ENCODE results near the gene STARD8. TPM values are rescaled to one million over a fixed set of nuclear protein-coding genes. Genes with fewer than 3 reads are reported as not detected.

STARD8 gene
- total RNA-seq, 2 experiments from 2014 or later, result not detected

DNA sequence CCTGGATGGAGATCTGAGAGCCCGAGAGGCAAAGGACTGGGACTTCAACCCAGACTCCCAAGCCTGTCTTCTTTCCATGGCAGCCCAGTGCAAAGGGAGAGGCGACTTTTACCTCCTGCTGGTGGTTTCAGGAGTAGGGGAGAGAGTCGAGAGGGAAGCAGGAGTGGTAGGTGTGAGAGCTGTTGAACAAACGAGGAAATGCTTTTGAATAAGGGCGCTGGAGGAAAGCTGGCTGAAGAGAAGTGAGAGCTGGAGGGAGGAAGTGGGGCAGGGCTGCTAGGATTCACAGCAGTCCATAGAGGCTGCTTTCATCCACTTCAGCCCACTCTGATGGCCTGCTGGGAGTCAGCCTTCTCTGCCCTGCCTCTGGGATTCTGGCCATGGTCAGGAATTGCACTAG is 99.5 kb downstream of the STARD8 start:
- H3K4me2 ChIP-seq (ENCODE audit: low read length), result no peak overlapping the region
- no peaks in the 10 kb centered on the region for H3K4me1 ChIP-seq (ENCODE audit: insufficient read depth, low read length, poor library complexity, severe bottlenecking)
- H3K79me2 ChIP-seq (ENCODE audit: insufficient read depth, low read depth, low read length), result no peaks in the 10 kb centered on the region
- DNase-seq (ENCODE audit: low spot score), result no peak
- no peaks in the 10 kb centered on the region for H3K9me3 ChIP-seq (ENCODE audit: low read length)
- ChIA-PET CTCF (ENCODE audit: unreplicated experiment) (no interaction called here), POLR2A (no interaction called here)
- BruUV-seq (replicated peaks), result no TSS peak
- H3K4me3 ChIP-seq (ENCODE audit: low read depth, low read length, poor library complexity, severe bottlenecking), result no peak overlapping the region
- no peak for TF ChIP-seq EZH2phosphoT487 (IDR thresholded peaks at IDR 0.05; ENCODE audit: borderline replicate concordance, low read depth, low read length)
- TF ChIP-seq, protein P1, sequence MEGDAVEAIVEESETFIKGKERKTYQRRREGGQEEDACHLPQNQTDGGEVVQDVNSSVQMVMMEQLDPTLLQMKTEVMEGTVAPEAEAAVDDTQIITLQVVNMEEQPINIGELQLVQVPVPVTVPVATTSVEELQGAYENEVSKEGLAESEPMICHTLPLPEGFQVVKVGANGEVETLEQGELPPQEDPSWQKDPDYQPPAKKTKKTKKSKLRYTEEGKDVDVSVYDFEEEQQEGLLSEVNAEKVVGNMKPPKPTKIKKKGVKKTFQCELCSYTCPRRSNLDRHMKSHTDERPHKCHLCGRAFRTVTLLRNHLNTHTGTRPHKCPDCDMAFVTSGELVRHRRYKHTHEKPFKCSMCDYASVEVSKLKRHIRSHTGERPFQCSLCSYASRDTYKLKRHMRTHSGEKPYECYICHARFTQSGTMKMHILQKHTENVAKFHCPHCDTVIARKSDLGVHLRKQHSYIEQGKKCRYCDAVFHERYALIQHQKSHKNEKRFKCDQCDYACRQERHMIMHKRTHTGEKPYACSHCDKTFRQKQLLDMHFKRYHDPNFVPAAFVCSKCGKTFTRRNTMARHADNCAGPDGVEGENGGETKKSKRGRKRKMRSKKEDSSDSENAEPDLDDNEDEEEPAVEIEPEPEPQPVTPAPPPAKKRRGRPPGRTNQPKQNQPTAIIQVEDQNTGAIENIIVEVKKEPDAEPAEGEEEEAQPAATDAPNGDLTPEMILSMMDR (conservative IDR thresholded peaks at IDR 0.05; ENCODE audit: low read length), result no peak
- no peak overlapping the region for H3K27ac ChIP-seq (ENCODE audit: low read depth, low read length, poor library complexity, severe bottlenecking)
- H4K20me1 ChIP-seq (ENCODE audit: insufficient read depth, low read length), result no peaks in the 10 kb centered on the region
- intact Hi-C loops (cut with micrococcal nuclease; ENCODE audit: unreplicated experiment), result no loop called here
- H2AFZ ChIP-seq (ENCODE audit: low read length), result no peak overlapping the region
- H3K9me2 ChIP-seq (ENCODE audit: insufficient read depth, low read length), result no peaks in the 10 kb centered on the region
- no peaks in the 10 kb centered on the region for H3K36me3 ChIP-seq (ENCODE audit: insufficient read depth, low read length)

DNA sequence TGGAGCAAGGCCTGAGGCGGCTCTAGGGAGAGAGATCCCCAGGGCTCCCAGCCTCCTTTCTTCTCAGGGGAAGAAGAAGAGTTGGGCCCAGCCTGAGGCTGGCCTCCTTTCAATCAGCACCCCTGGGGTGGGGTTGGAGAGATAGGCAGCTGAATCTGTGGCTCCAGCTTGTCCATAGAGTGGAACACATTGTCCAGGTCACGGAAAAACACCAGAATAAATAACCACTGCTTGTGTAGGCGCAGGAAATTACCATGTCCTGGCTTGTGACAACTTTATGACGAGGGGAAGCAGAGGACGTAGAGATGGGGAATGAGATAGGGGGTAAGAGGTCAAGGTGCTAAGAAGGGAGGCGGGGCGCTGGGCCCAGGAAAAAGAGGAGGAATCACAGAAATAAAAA is 100.6 kb downstream of the STARD8 start:
- H3K79me2 ChIP-seq (ENCODE audit: insufficient read depth, low read depth, low read length), result no peaks in the 10 kb centered on the region
- no peak for DNase-seq (ENCODE audit: low spot score)
- TF ChIP-seq EZH2phosphoT487 (IDR thresholded peaks at IDR 0.05; ENCODE audit: borderline replicate concordance, low read depth, low read length), result no peak
- H3K9me3 ChIP-seq (ENCODE audit: low read length), result no peaks in the 10 kb centered on the region
- ChIA-PET CTCF (ENCODE audit: unreplicated experiment) (no interaction called here), POLR2A (no interaction called here)
- H3K4me3 ChIP-seq (ENCODE audit: low read depth, low read length, poor library complexity, severe bottlenecking), result no peak overlapping the region
- H4K20me1 ChIP-seq (ENCODE audit: insufficient read depth, low read length), result no peaks in the 10 kb centered on the region
- no peak overlapping the region for H3K4me2 ChIP-seq (ENCODE audit: low read length)
- BruUV-seq (replicated peaks), result no TSS peak
- no peak overlapping the region for H2AFZ ChIP-seq (ENCODE audit: low read length)
- H3K27ac ChIP-seq (ENCODE audit: low read depth, low read length, poor library complexity, severe bottlenecking), result no peak overlapping the region
- H3K9me2 ChIP-seq (ENCODE audit: insufficient read depth, low read length), result no peaks in the 10 kb centered on the region
- no peaks in the 10 kb centered on the region for H3K36me3 ChIP-seq (ENCODE audit: insufficient read depth, low read length)
- intact Hi-C loops (cut with micrococcal nuclease; ENCODE audit: unreplicated experiment), result no loop called here
- no peaks in the 10 kb centered on the region for H3K4me1 ChIP-seq (ENCODE audit: insufficient read depth, low read length, poor library complexity, severe bottlenecking)

DNA sequence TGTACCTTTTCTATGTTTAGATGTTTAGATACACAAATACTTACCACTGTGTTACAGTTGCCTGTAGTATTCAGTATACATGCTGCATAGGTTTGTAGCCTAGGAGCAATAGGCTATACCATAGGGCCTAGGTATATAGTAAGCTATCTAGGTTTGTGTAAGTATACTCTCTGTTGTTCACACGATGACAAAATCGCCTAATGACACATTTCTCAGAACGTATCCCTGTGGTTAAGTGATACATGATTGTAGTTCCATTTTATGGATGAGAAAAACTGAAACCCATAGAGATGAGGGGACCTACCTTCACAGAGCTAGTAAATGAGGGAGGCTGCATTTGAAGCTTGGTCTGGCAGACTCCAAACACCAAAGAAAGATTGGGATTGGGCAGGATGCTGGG is 102.0 kb downstream of the STARD8 start:
- Histone ChIP-seq H2AFZ (ENCODE audit: low read length) (no peak overlapping the region), H4K20me1 (ENCODE audit: insufficient read depth, low read length) (no peaks in the 10 kb centered on the region), H3K4me2 (ENCODE audit: low read length) (no peak overlapping the region), H3K4me1 (ENCODE audit: insufficient read depth, low read length, poor library complexity, severe bottlenecking) (no peaks in the 10 kb centered on the region), H3K27ac (ENCODE audit: low read depth, low read length, poor library complexity, severe bottlenecking) (no peak overlapping the region), H3K79me2 (ENCODE audit: insufficient read depth, low read depth, low read length) (no peaks in the 10 kb centered on the region), H3K4me3 (ENCODE audit: low read depth, low read length, poor library complexity, severe bottlenecking) (no peak overlapping the region), H3K9me3 (ENCODE audit: low read length) (no peaks in the 10 kb centered on the region), H3K36me3 (ENCODE audit: insufficient read depth, low read length) (no peaks in the 10 kb centered on the region), H3K9me2 (ENCODE audit: insufficient read depth, low read length) (no peaks in the 10 kb centered on the region)
- intact Hi-C loops (cut with micrococcal nuclease; ENCODE audit: unreplicated experiment), result no loop called here
- no TSS peak for BruUV-seq (replicated peaks)
- DNase-seq (ENCODE audit: low spot score), result no peak
- TF ChIP-seq EZH2phosphoT487 (IDR thresholded peaks at IDR 0.05; ENCODE audit: borderline replicate concordance, low read depth, low read length), result no peak
- TF ChIP-seq, protein P1 (conservative IDR thresholded peaks at IDR 0.05; ENCODE audit: low read length), result no peak
- ChIA-PET POLR2A (no interaction called here), CTCF (ENCODE audit: unreplicated experiment) (no interaction called here)

Measured in OCI-LY7 (cell line).